ENCODE measurements around the gene CCT6A. TPM values are rescaled to one million over a fixed set of nuclear protein-coding genes. Genes with fewer than 3 reads are reported as not detected.

Gene CCT6A
- total RNA-seq, 1 experiment from 2014 or later: 257 TPM

DNA sequence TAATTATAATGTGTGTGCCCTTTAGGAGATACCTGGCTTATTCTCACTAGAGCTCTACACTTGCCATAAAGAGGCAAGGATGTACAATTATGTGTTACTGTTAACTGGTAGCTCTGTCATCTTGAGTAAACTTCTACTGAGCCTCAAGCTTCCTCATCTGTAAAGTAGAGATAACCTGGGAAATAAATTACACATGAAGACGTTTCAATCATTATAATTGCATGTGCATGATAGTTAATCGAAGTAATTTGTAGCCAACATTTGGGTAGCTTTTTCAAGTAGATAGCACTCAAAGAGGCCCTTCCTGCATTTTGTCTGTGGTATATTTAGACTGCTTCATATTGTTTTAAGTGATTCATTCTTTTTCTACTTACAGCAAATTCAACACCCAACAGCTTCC lies 2.4 kb downstream of the CCT6A start:
- no peak overlapping the region for H3K4me3 ChIP-seq (replicated peaks in 1 of 2; ENCODE audit: low read depth in 1 of 2, low read length in 2 of 2)
- RAD21 ChIA-PET (ENCODE audit: low non-redundant PET in 1 of 2, low total read pairs in 2 of 2, uncharacterized antibody in 2 of 2, unreplicated experiment in 2 of 2): no interaction called here
- H3K9me3 ChIP-seq (ENCODE audit: control insufficient read depth in 1 of 2, insufficient read depth in 1 of 2, low read depth in 1 of 2, low read length in 2 of 2): no peaks in the 10 kb centered on the region

More for the DNA sequence above, 2.4 kb downstream of the CCT6A start:
- H3K9ac ChIP-seq (ENCODE audit: low read length): no peak overlapping the region
- H3K27ac ChIP-seq (ENCODE audit: low read depth, low read length): no peak overlapping the region
- peaks cover 25% of the 10 kb centered on the region; the same call in 1 of the 2 replicates for H4K20me1 ChIP-seq (ENCODE audit: insufficient read depth)
- peaks cover 96% of the 10 kb centered on the region for H3K79me2 ChIP-seq (ENCODE audit: insufficient read depth, low read length)
- H3K27me3 ChIP-seq (ENCODE audit: insufficient read depth, low read length): no peaks in the 10 kb centered on the region
- peaks cover 51 to 53% of the 10 kb centered on the region in 2 experiments for H3K36me3 ChIP-seq (ENCODE audit: control insufficient read depth in 1 of 2, insufficient read depth in 2 of 2, low read length in 2 of 2)
- intact Hi-C loops (cut with micrococcal nuclease): no loop called here
- no peak overlapping the region for H2AFZ ChIP-seq (ENCODE audit: low read depth, low read length, poor library complexity, severe bottlenecking)
- DNase-seq (ENCODE audit: low read depth, low spot score) (no peak), ATAC-seq (no peak)
- no peak overlapping the region; the same call in 1 of the 2 replicates for H3K4me2 ChIP-seq (ENCODE audit: low read length)
- BruUV-seq (replicated peaks): no TSS peak
- POLR2A ChIA-PET: interaction anchor here (0.6 to 1.8 kb wide), 2 partner anchors 9 to 11 kb away, joined by 5 read pairs; no protein-coding TSS in a partner anchor
- H3K9me2 ChIP-seq (ENCODE audit: insufficient read depth): no peaks in the 10 kb centered on the region
- peaks cover 15 to 31% of the 10 kb centered on the region in 2 experiments for H3K4me1 ChIP-seq (ENCODE audit: control insufficient read depth in 1 of 2, insufficient read depth in 2 of 2, low read length in 2 of 2)
- CTCF ChIA-PET: no interaction called here
- no peak for TF ChIP-seq POLR2AphosphoS5 (IDR thresholded peaks at IDR 0.05; ENCODE audit: low read depth, low read length)
- TF ChIP-seq RAD21 (IDR thresholded peaks at IDR 0.05; ENCODE audit: low read depth): no peak
- TF ChIP-seq CBX3 (IDR thresholded peaks at IDR 0.05; ENCODE audit: low read depth): no peak
- TF ChIP-seq TCF7L2 (IDR thresholded peaks at IDR 0.05; ENCODE audit: borderline replicate concordance, extremely low read depth, insufficient read depth, insufficient read length): no peak
- TF ChIP-seq ZNF274 (IDR thresholded peaks at IDR 0.05; ENCODE audit: low read depth, low read length): no peak
- TF ChIP-seq CEBPB (IDR thresholded peaks at IDR 0.05; ENCODE audit: low read depth): no peak
- TF ChIP-seq ZFX (IDR thresholded peaks at IDR 0.05): no peak
- no peak for TF ChIP-seq YY1 (IDR thresholded peaks at IDR 0.05; ENCODE audit: extremely low read depth, insufficient replicate concordance, low read depth, low read length)
- no peak for TF ChIP-seq EZH2phosphoT487 (IDR thresholded peaks at IDR 0.05; ENCODE audit: borderline replicate concordance)
- TF ChIP-seq, protein P1, sequence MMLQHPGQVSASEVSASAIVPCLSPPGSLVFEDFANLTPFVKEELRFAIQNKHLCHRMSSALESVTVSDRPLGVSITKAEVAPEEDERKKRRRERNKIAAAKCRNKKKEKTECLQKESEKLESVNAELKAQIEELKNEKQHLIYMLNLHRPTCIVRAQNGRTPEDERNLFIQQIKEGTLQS (IDR thresholded peaks at IDR 0.05): no peak
- no peak for TF ChIP-seq POLR2A (IDR thresholded peaks at IDR 0.05; ENCODE audit: borderline replicate concordance, extremely low read depth, insufficient read depth, insufficient read length)
- TF ChIP-seq SRF (IDR thresholded peaks at IDR 0.05; ENCODE audit: low read depth): no peak
- no peak for TF ChIP-seq ELF1 (IDR thresholded peaks at IDR 0.05; ENCODE audit: borderline replicate concordance, low read depth)
- TF ChIP-seq EZH2 (IDR thresholded peaks at IDR 0.05): no peak
- no peak for TF ChIP-seq EGR1 (IDR thresholded peaks at IDR 0.05; ENCODE audit: low read depth)
- TF ChIP-seq, protein P2, sequence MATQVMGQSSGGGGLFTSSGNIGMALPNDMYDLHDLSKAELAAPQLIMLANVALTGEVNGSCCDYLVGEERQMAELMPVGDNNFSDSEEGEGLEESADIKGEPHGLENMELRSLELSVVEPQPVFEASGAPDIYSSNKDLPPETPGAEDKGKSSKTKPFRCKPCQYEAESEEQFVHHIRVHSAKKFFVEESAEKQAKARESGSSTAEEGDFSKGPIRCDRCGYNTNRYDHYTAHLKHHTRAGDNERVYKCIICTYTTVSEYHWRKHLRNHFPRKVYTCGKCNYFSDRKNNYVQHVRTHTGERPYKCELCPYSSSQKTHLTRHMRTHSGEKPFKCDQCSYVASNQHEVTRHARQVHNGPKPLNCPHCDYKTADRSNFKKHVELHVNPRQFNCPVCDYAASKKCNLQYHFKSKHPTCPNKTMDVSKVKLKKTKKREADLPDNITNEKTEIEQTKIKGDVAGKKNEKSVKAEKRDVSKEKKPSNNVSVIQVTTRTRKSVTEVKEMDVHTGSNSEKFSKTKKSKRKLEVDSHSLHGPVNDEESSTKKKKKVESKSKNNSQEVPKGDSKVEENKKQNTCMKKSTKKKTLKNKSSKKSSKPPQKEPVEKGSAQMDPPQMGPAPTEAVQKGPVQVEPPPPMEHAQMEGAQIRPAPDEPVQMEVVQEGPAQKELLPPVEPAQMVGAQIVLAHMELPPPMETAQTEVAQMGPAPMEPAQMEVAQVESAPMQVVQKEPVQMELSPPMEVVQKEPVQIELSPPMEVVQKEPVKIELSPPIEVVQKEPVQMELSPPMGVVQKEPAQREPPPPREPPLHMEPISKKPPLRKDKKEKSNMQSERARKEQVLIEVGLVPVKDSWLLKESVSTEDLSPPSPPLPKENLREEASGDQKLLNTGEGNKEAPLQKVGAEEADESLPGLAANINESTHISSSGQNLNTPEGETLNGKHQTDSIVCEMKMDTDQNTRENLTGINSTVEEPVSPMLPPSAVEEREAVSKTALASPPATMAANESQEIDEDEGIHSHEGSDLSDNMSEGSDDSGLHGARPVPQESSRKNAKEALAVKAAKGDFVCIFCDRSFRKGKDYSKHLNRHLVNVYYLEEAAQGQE (IDR thresholded peaks at IDR 0.05; ENCODE audit: low read depth): no peak
- TF ChIP-seq, protein P3, sequence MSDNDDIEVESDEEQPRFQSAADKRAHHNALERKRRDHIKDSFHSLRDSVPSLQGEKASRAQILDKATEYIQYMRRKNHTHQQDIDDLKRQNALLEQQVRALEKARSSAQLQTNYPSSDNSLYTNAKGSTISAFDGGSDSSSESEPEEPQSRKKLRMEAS (IDR thresholded peaks at IDR 0.05): no peak
- TF ChIP-seq SP1 (IDR thresholded peaks at IDR 0.05; ENCODE audit: low read depth): no peak
- TF ChIP-seq, protein P4, sequence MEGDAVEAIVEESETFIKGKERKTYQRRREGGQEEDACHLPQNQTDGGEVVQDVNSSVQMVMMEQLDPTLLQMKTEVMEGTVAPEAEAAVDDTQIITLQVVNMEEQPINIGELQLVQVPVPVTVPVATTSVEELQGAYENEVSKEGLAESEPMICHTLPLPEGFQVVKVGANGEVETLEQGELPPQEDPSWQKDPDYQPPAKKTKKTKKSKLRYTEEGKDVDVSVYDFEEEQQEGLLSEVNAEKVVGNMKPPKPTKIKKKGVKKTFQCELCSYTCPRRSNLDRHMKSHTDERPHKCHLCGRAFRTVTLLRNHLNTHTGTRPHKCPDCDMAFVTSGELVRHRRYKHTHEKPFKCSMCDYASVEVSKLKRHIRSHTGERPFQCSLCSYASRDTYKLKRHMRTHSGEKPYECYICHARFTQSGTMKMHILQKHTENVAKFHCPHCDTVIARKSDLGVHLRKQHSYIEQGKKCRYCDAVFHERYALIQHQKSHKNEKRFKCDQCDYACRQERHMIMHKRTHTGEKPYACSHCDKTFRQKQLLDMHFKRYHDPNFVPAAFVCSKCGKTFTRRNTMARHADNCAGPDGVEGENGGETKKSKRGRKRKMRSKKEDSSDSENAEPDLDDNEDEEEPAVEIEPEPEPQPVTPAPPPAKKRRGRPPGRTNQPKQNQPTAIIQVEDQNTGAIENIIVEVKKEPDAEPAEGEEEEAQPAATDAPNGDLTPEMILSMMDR (IDR thresholded peaks at IDR 0.05 in 2 of 3, conservative IDR thresholded peaks at IDR 0.05 in 1 of 3; ENCODE audit: borderline replicate concordance in 1 of 3, insufficient read depth in 1 of 3, low read depth in 2 of 3, low read length in 2 of 3): no peak

Measured in HCT116 (cell line).